SK-N-SH (cell line): Measurements from ENCODE around the gene PRPSAP2. TPM values are rescaled to one million over a fixed set of nuclear protein-coding genes. Genes with fewer than 3 reads are reported as not detected.

Source experiments
- CTCF ChIA-PET: fragments of 300-600, 350-600 bp; formaldehyde crosslinking; extraction: SDS; loops from one replicate; lab custom pipeline; 2021; lab: Yijun Ruan, JAX
- POLR2A ChIA-PET: fragments of 350-600 bp; sonication (Branson Sonifier 250); formaldehyde crosslinking; extraction: SDS; loops from one replicate; lab custom pipeline; 2020; ENCODE audit warnings: antibody characterized with exemption, inconsistent platforms; lab: Yijun Ruan, JAX
- DNase-seq: peaks from one replicate; pipeline ENCODE4 v3.0.0; 2012
- H2AFZ ChIP-seq: fragments of 200-600 bp; sonication (generic); 2 replicates; pipeline ENCODE4 v1.8.1; 2016; ENCODE audit warnings: antibody characterized with exemption, mild to moderate bottlenecking, low read depth
- H3F3A ChIP-seq: fragments of 200-600 bp; sonication (generic); replicated peaks from 2 replicates; pipeline ENCODE3; 2016; ENCODE audit warnings: antibody characterized with exemption, mild to moderate bottlenecking; ENCODE audit not compliant: insufficient read depth
- H3K27ac ChIP-seq, 2 experiments: fragments of 200-500 bp in 1 of 2; fragments of 200-600 bp in 1 of 2; sonication (Bioruptor generic) in 1 of 2; sonication (generic), shearing (Covaris generic) in 1 of 2; 2 replicates each; pipeline versions ENCODE4 v1.5.1 to v1.6.1; 2014 to 2016; ENCODE audit warnings: low read depth in 2 of 2, inconsistent platforms in 1 of 2, low read length in 1 of 2, mild to moderate bottlenecking in 1 of 2, mixed read lengths in 1 of 2
- H3K27me3 ChIP-seq: fragments of 200-600 bp; sonication (generic), shearing (Covaris generic); 2 replicates; pipeline ENCODE4 v1.6.1; 2016; ENCODE audit warnings: mixed run types; ENCODE audit not compliant: insufficient read depth
- H3K36me3 ChIP-seq, 2 experiments: fragments of 200-500 bp in 1 of 2; fragments of 200-600 bp in 1 of 2; sonication (Bioruptor generic) in 1 of 2; sonication (generic) in 1 of 2; replicated peaks in 1 of 2; 2 replicates each; pipeline versions ENCODE3 to v1.5.1; 2014 to 2016; ENCODE audit warnings: low read length in 1 of 2, mild to moderate bottlenecking in 1 of 2; ENCODE audit not compliant: insufficient read depth in 2 of 2, control insufficient read depth in 1 of 2
- H3K4me1 ChIP-seq, 2 experiments: fragments of 200-500 bp in 1 of 2; fragments of 200-600 bp in 1 of 2; sonication (Bioruptor generic) in 1 of 2; sonication (generic), shearing (Covaris generic) in 1 of 2; 2 replicates each; pipeline versions ENCODE4 v1.5.1 to v1.6.1; 2014 to 2016; ENCODE audit warnings: low read depth in 1 of 2, low read length in 1 of 2, mixed run types in 1 of 2; ENCODE audit not compliant: insufficient read depth in 2 of 2, control insufficient read depth in 1 of 2
- H3K4me2 ChIP-seq: fragments of 200-600 bp; sonication (generic), shearing (Covaris generic); 2 replicates; pipeline ENCODE4 v1.6.1; 2017; ENCODE audit warnings: mixed run types
- H3K4me3 ChIP-seq, 2 experiments: fragments of 200-500 bp in 1 of 2; fragments of 200-600 bp in 1 of 2; sonication (Bioruptor generic) in 1 of 2; sonication (generic), shearing (Covaris generic) in 1 of 2; 2 replicates each; pipeline versions ENCODE4 v1.5.1 to v1.8.1; 2014 to 2016; ENCODE audit warnings: low read depth in 2 of 2, inconsistent platforms in 1 of 2, low read length in 1 of 2, mild to moderate bottlenecking in 1 of 2, mixed read lengths in 1 of 2, moderate library complexity in 1 of 2
- H3K79me2 ChIP-seq: fragments of 200-600 bp; sonication (generic); 2 replicates; pipeline ENCODE4 v1.8.1; 2017; ENCODE audit warnings: mild to moderate bottlenecking; ENCODE audit not compliant: insufficient read depth
- H3K9ac ChIP-seq: fragments of 200-600 bp; sonication (generic); 2 replicates; pipeline ENCODE4 v1.6.1; 2017; ENCODE audit warnings: mixed run types
- H3K9me2 ChIP-seq: fragments of 200-600 bp; sonication (generic); 2 replicates; pipeline ENCODE4 v1.6.1; 2017; ENCODE audit warnings: mixed run types
- H3K9me3 ChIP-seq: fragments of 200-600 bp; sonication (generic); 2 replicates; pipeline ENCODE4 v1.6.1; 2017; ENCODE audit warnings: mixed run types, mild to moderate bottlenecking, moderate library complexity
- H4K20me1 ChIP-seq: fragments of 200-600 bp; sonication (generic); 2 replicates; pipeline ENCODE4 v1.6.1; 2017; ENCODE audit warnings: mild to moderate bottlenecking, mixed run types; ENCODE audit not compliant: insufficient read depth
- CTCF ChIP-seq: fragments of 200-600 bp; sonication (generic); IDR thresholded peaks from 2 replicates; pipeline ENCODE4 v1.6.1; 2017; ENCODE audit warnings: antibody characterized with exemption, mild to moderate bottlenecking, moderate library complexity
- EP300 ChIP-seq, 2 experiments: IDR thresholded peaks; 2 replicates each; pipeline versions ENCODE4 v1.4.0 to v1.6.1; 2012; ENCODE audit warnings: borderline replicate concordance in 1 of 2, low read depth in 1 of 2, low read length in 1 of 2
- EZH2phosphoT487 ChIP-seq: fragments of 200-600 bp; sonication (generic); IDR thresholded peaks from 2 replicates; pipeline ENCODE4 v1.6.1; 2017; ENCODE audit warnings: low read depth, mixed run types, mild to moderate bottlenecking, antibody characterized with exemption, moderate library complexity, borderline replicate concordance
- FOSL2 ChIP-seq: IDR thresholded peaks from 2 replicates; pipeline ENCODE4 v1.4.0; 2012; ENCODE audit warnings: low read depth, mild to moderate bottlenecking, moderate library complexity, borderline replicate concordance
- FOXJ3 ChIP-seq: sonication (generic); formaldehyde crosslinking; IDR thresholded peaks from 2 replicates; pipeline ENCODE4 v1.5.1; 2020; ENCODE audit warnings: mild to moderate bottlenecking, missing genetic modification reagents
- FOXM1 ChIP-seq: IDR thresholded peaks from 2 replicates; pipeline ENCODE4 v1.4.0; 2012; ENCODE audit warnings: low read depth, mild to moderate bottlenecking
- JUND ChIP-seq: IDR thresholded peaks from 2 replicates; pipeline ENCODE4 v1.4.0; 2012
- MEF2A ChIP-seq: IDR thresholded peaks from 2 replicates; pipeline ENCODE4 v1.4.0; 2012; ENCODE audit warnings: low read depth, borderline replicate concordance
- MXI1 ChIP-seq: IDR thresholded peaks from 2 replicates; pipeline ENCODE4 v1.6.1; 2012; ENCODE audit warnings: mild to moderate bottlenecking, low read depth, low read length, improper control_type of control experiment
- POLR2AphosphoS5 ChIP-seq: IDR thresholded peaks from 2 replicates; pipeline ENCODE4 v1.6.1; 2012; ENCODE audit warnings: low read depth, low read length
- RAD21 ChIP-seq: IDR thresholded peaks from 2 replicates; pipeline ENCODE4 v1.6.1; 2012; ENCODE audit warnings: mild to moderate bottlenecking, low read length
- RFX5 ChIP-seq: IDR thresholded peaks from 2 replicates; pipeline ENCODE4 v1.6.1; 2012; ENCODE audit warnings: mild to moderate bottlenecking, improper control_type of control experiment, low read length
- RXRA ChIP-seq: IDR thresholded peaks from 2 replicates; pipeline ENCODE4 v1.4.0; 2012; ENCODE audit warnings: low read depth, mild to moderate bottlenecking, borderline replicate concordance
- TEAD4 ChIP-seq: IDR thresholded peaks from 2 replicates; pipeline ENCODE4 v1.4.0; 2012; ENCODE audit warnings: mild to moderate bottlenecking, borderline replicate concordance; ENCODE audit not compliant: insufficient read depth
- USF1 ChIP-seq: IDR thresholded peaks from 2 replicates; pipeline ENCODE4 v1.4.0; 2012; ENCODE audit warnings: low read depth, borderline replicate concordance
- YY1 ChIP-seq: IDR thresholded peaks from 2 replicates; pipeline ENCODE4 v1.4.0; 2012; ENCODE audit warnings: low read depth, mild to moderate bottlenecking
- ZBTB33 ChIP-seq: IDR thresholded peaks from 2 replicates; pipeline ENCODE4 v1.4.0; 2012; ENCODE audit warnings: low read depth, borderline replicate concordance
- WGBS: methylation state at CpG from one replicate; pipeline ENCODE4 v1.1.6; 2017; ENCODE audit warnings: low lambda C conversion rate; 5-methylcytosine and 5-hydroxymethylcytosine counted together
- polyA plus RNA-seq, 3 experiments: library from polyadenylated mRNA; depleted of rRNA; stranded (reverse); fragments of >200 nt; gene quantifications; 2 replicates each; pipeline ENCODE4 v1.2.3, GENCODE V29; 2012

Gene PRPSAP2
- polyA plus RNA-seq, 1 of the 3 experiments (the other 2 are of a cell fraction): 27.6 TPM

GRCh38 chr17:18968345-18968744 is 110.4 kb downstream of the PRPSAP2 start:
- Histone ChIP-seq H3K4me3 (no peak overlapping the region), H3K4me1 (peaks cover 4 to 24% of the 10 kb centered on the region in 2 experiments; a peak in 2 of 4 replicates), H3K4me2 (no peak overlapping the region), H3K27ac (peak overlapping the region in 1 of 2 experiments; percentile 58; a peak in 1 of 4 replicates), H3K27me3 (no peaks in the 10 kb centered on the region), H3K9me2 (no peaks in the 10 kb centered on the region), H3K9ac (no peak overlapping the region), H4K20me1 (no peaks in the 10 kb centered on the region), H3K9me3 (no peaks in the 10 kb centered on the region), H2AFZ (no peak overlapping the region), H3K36me3 (peaks cover 0 to 6% of the 10 kb centered on the region in 2 experiments), H3F3A (peaks cover 5% of the 10 kb centered on the region), H3K79me2 (no peaks in the 10 kb centered on the region)
- DNase-seq: no peak
- TF ChIP-seq RAD21 (no peak), CTCF (no peak), EP300 (IDR thresholded peaks at IDR 0.05; ENCODE audit: borderline replicate concordance in 1 of 2, low read depth in 1 of 2, low read length in 1 of 2) (no peak), POLR2AphosphoS5 (no peak), MEF2A (no peak), RFX5 (no peak), ZBTB33 (no peak), FOSL2 (no peak), FOXM1 (no peak), EZH2phosphoT487 (no peak), RXRA (no peak), USF1 (no peak), JUND (no peak), FOXJ3 (no peak), TEAD4 (no peak), YY1 (no peak), MXI1 (no peak)
- ChIA-PET POLR2A (interaction anchor here (0.7 kb wide), 1 partner anchor 1009 kb away, joined by 3 read pairs; the partner anchor contains the start of gene AKAP10), CTCF (no interaction called here)
- WGBS: 93% methylated on average over 2 of the region's 4 CpGs
